PC-3 (cell line): ENCODE measurements around the gene VSX1. TPM values are rescaled to one million over a fixed set of nuclear protein-coding genes. Genes with fewer than 3 reads are reported as not detected.

Experiments
- ATAC-seq: fragments of 200-7000 bp; cut with Tn5 transposase; 2 replicates; pipeline ENCODE4 v1.9.1; 2020; ENCODE audit warnings: mild to moderate bottlenecking, moderate library complexity
- BruUV-seq: library from RNA; stranded (reverse); fragments of 400-500 nt; replicated peaks from 2 replicates; lab custom pipeline; 2021; lab: Mats Ljungman, UMichigan
- CTCF ChIA-PET: fragments of 300-600 bp; sonication (Branson Sonifier 250); formaldehyde crosslinking; loops from one replicate; lab custom pipeline; 2022; ENCODE audit warnings: antibody characterized with exemption; lab: Charles Lee
- POLR2A ChIA-PET: fragments of 300-600 bp; sonication (Branson Sonifier 250); formaldehyde crosslinking; loops from one replicate; lab custom pipeline; 2022; ENCODE audit warnings: antibody characterized with exemption; ENCODE audit not compliant: unreplicated experiment; lab: Charles Lee
- DNase-seq: peaks from one replicate; pipeline ENCODE4 v3.0.0-alpha.2; 2015
- H2AFZ ChIP-seq: fragments of 300-600 bp; sonication (generic); 2 replicates; pipeline ENCODE4 v1.6.0; 2016; ENCODE audit warnings: antibody characterized with exemption, low read length
- H3F3A ChIP-seq: fragments of 300-600 bp; sonication (generic); one replicate; pipeline ENCODE4 v1.6.0; 2017; ENCODE audit warnings: antibody characterized with exemption, low read length, control low read depth, mild to moderate bottlenecking; ENCODE audit not compliant: unreplicated experiment
- H3K27ac ChIP-seq: fragments of 300-600 bp; sonication (generic); 2 replicates; pipeline ENCODE4 v1.5.1; 2016; ENCODE audit warnings: mild to moderate bottlenecking, low read length
- H3K27me3 ChIP-seq: fragments of 300-600 bp; sonication (generic); 2 replicates; pipeline ENCODE4 v1.6.1; 2016; ENCODE audit warnings: low read length, mixed read lengths
- H3K36me3 ChIP-seq: fragments of 300-600 bp; sonication (generic); 2 replicates; pipeline ENCODE4 v1.6.1; 2016; ENCODE audit warnings: low read depth, mixed run types, low read length, mixed read lengths
- H3K4me1 ChIP-seq: fragments of 300-600 bp; sonication (generic); 2 replicates; pipeline ENCODE4 v1.5.1; 2016; ENCODE audit warnings: low read length; ENCODE audit not compliant: insufficient read depth
- H3K4me2 ChIP-seq: fragments of 300-600 bp; sonication (generic); 2 replicates; pipeline ENCODE4 v1.6.0; 2016; ENCODE audit warnings: low read length
- H3K4me3 ChIP-seq: fragments of 300-600 bp; sonication (generic); 2 replicates; pipeline ENCODE4 v1.5.1; 2016; ENCODE audit warnings: mild to moderate bottlenecking, low read length, mixed read lengths
- H3K79me2 ChIP-seq: fragments of 300-600 bp; sonication (generic); 2 replicates; pipeline ENCODE4 v1.6.1; 2017; ENCODE audit warnings: low read length, mixed read lengths
- H3K9ac ChIP-seq: fragments of 300-600 bp; sonication (generic); 2 replicates; pipeline ENCODE4 v1.6.0; 2016; ENCODE audit warnings: mild to moderate bottlenecking, low read length
- H3K9me2 ChIP-seq: fragments of 300-600 bp; sonication (generic); replicated peaks from 2 replicates; pipeline ENCODE4 v1.6.1; 2016; ENCODE audit warnings: mixed run types, low read length, mixed read lengths
- H3K9me3 ChIP-seq: fragments of 300-600 bp; sonication (generic); 2 replicates; pipeline ENCODE4 v1.6.1; 2016; ENCODE audit warnings: low read length, mixed read lengths
- H4K20me1 ChIP-seq: fragments of 300-600 bp; sonication (generic); 2 replicates; pipeline ENCODE4 v1.6.1; 2016; ENCODE audit warnings: low read length, mixed read lengths
- EZH2 ChIP-seq: fragments of 300-600 bp; sonication (generic); IDR thresholded peaks from one replicate; pipeline ENCODE4 v1.6.1; 2017; ENCODE audit warnings: antibody characterized with exemption, mild to moderate bottlenecking, low read length; ENCODE audit not compliant: unreplicated experiment
- EZH2phosphoT487 ChIP-seq: fragments of 300-600 bp; sonication (generic); IDR thresholded peaks from 2 replicates; pipeline ENCODE4 v1.6.1; 2018; ENCODE audit warnings: mild to moderate bottlenecking, antibody characterized with exemption, low read length, borderline replicate concordance
- intact Hi-C: fragments of 100-400 bp; cut with micrococcal nuclease; formaldehyde crosslinking; loops from 2 replicates; pipeline ENCODE4 v1.9.0; 2023
- total RNA-seq: library from RNA; depleted of rRNA; stranded (reverse); fragments of >200 nt; gene quantifications from 2 replicates; pipeline ENCODE4 v1.2.3, GENCODE V29; 2014
- TF ChIP-seq, protein P1 (sequence below): fragments of 300-600 bp; sonication (generic); conservative IDR thresholded peaks from 2 replicates; pipeline ENCODE4 v1.5.1; 2017; ENCODE audit warnings: antibody characterized with exemption, low read depth, mild to moderate bottlenecking, low read length

VSX1 gene
- total RNA-seq, 1 experiment from 2014 or later = not detected

DNA sequence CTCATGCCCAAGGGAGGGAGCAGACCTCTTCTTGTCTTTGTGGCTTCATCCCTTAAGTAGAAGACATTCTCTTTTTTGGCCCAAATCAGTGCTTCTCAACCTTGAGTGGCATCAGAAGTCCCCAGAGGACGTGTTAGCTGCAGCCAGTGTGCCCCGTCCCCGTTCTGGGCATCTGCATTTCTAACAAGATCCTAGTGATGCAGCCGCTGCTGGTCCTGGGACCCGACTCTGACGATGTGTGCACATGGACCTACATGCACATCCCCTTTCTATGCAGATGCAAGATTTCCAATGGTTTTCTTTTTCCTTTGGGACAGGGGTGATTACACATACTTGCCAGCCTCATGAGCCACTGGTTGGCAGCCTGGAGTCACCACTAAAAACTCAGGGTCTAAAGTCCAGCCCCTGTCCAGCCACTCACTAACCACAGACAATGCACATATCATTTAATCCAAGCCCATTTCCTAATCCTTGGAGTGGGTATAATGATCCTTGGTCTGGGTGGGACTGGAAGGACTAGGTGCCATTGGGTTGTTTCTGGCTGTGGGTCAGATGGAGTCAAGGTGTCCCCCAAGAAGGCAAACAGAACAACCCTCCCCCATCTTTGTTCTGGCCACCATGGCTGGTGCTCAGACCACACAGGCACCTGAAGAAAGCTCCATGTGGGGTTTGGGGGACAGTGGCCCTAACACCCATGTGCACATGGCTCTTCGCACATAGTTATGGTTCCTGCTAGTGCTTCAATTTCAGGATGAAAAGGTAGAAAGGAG is 30.4 kb downstream of the VSX1 start:
- TF ChIP-seq, protein P1, sequence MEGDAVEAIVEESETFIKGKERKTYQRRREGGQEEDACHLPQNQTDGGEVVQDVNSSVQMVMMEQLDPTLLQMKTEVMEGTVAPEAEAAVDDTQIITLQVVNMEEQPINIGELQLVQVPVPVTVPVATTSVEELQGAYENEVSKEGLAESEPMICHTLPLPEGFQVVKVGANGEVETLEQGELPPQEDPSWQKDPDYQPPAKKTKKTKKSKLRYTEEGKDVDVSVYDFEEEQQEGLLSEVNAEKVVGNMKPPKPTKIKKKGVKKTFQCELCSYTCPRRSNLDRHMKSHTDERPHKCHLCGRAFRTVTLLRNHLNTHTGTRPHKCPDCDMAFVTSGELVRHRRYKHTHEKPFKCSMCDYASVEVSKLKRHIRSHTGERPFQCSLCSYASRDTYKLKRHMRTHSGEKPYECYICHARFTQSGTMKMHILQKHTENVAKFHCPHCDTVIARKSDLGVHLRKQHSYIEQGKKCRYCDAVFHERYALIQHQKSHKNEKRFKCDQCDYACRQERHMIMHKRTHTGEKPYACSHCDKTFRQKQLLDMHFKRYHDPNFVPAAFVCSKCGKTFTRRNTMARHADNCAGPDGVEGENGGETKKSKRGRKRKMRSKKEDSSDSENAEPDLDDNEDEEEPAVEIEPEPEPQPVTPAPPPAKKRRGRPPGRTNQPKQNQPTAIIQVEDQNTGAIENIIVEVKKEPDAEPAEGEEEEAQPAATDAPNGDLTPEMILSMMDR = no peak
- TF ChIP-seq EZH2phosphoT487 (no peak), EZH2 (no peak)
- no peak for ATAC-seq
- H3K36me3 ChIP-seq = no peaks in the 10 kb centered on the region
- H3K4me2 ChIP-seq = no peak overlapping the region
- intact Hi-C loops = no loop called here
- no TSS peak for BruUV-seq
- H2AFZ ChIP-seq = no peak overlapping the region
- H3K9me2 ChIP-seq = no peaks in the 10 kb centered on the region
- no peaks in the 10 kb centered on the region for H3F3A ChIP-seq
- DNase-seq = no peak
- H3K4me1 ChIP-seq = peaks cover 8% of the 10 kb centered on the region
- H3K4me3 ChIP-seq = no peak overlapping the region
- no peaks in the 10 kb centered on the region for H4K20me1 ChIP-seq
- no peaks in the 10 kb centered on the region for H3K27me3 ChIP-seq
- no peaks in the 10 kb centered on the region for H3K79me2 ChIP-seq
- CTCF ChIA-PET = no interaction called here
- POLR2A ChIA-PET = no interaction called here
- H3K9ac ChIP-seq = no peak overlapping the region
- H3K27ac ChIP-seq = no peak overlapping the region
- no peaks in the 10 kb centered on the region for H3K9me3 ChIP-seq

DNA sequence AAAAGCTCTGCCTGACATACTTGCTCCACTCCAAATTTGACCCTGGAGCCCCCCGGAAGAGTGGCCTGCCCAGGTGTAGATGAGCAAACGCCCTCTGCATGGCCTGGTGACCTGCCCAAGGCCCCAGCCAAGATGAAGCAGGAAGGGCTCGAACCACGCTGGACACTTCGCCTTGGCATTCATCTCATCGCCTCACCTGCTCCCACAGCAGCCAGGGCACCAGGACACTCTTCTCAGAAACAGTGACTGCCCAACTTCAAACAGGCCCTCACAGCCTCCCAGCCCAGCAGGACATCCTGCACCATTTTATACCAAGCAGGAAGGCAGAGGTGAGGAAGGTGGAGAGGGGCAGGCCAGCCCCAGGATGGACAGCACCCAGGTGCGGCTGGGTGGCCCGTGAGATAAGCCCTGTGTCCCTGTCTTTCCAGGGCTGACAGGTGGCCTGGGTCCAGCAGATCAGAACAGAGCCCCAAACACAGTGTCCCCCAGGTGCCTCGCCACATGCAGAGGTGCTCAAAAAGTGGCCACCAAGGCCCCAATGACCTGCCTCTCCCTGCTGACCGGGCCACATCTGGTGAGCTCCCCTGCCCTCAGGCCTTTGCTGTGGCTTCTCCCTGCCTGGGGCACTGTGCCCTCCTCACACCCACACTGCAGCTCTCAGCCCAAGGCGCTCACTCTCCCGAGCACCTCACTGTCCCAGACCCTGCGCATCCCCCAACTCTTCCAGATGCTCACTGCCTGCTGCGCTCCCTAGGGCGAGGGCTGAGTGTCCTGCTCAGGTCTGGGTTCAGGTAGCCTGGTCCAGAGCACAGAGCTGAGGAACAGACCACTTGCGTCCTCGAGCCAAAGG is 31.2 kb downstream of the VSX1 start:
- Histone ChIP-seq H3F3A (no peaks in the 10 kb centered on the region), H3K27ac (no peak overlapping the region), H2AFZ (no peak overlapping the region), H3K4me1 (no peaks in the 10 kb centered on the region), H3K36me3 (no peaks in the 10 kb centered on the region), H3K4me3 (no peak overlapping the region), H3K27me3 (no peaks in the 10 kb centered on the region), H3K9ac (no peak overlapping the region), H3K9me2 (no peaks in the 10 kb centered on the region), H3K79me2 (no peaks in the 10 kb centered on the region), H3K9me3 (no peaks in the 10 kb centered on the region), H4K20me1 (no peaks in the 10 kb centered on the region), H3K4me2 (no peak overlapping the region)
- intact Hi-C loops = no loop called here
- POLR2A ChIA-PET = no interaction called here
- ATAC-seq (no peak), DNase-seq (no peak)
- BruUV-seq = no TSS peak
- TF ChIP-seq EZH2phosphoT487 = no peak
- no peak for TF ChIP-seq EZH2
- TF ChIP-seq, protein P1 = no peak
- CTCF ChIA-PET = no interaction called here

DNA sequence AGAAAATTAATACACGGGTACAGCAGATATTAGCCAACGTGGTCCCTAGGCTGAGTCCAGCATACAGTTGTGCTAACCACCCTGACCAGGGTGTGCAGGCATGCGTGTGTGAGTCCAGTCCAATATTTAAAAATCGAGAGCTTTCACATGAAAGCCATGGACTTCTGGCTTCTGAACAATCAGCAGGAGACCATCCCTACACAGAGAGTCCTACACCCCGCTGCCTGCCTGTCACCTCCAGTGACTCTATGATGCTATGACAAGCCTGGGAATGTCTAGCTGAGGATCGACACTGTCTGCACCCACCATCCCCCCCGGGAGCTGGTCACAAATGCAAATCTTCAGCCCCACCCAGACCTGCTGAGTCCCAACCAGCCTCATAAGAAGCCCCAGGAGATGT is 31.9 kb downstream of the VSX1 start:
- no peaks in the 10 kb centered on the region for H3K9me3 ChIP-seq
- intact Hi-C loops = no loop called here
- no peaks in the 10 kb centered on the region for H3K4me1 ChIP-seq
- no peak overlapping the region for H3K9ac ChIP-seq
- BruUV-seq = no TSS peak
- no peaks in the 10 kb centered on the region for H3F3A ChIP-seq
- no peak overlapping the region for H3K27ac ChIP-seq
- no peak for TF ChIP-seq EZH2phosphoT487
- TF ChIP-seq EZH2 = no peak
- TF ChIP-seq, protein P1 = no peak
- no peak overlapping the region for H3K4me2 ChIP-seq
- H3K27me3 ChIP-seq = no peaks in the 10 kb centered on the region
- no peak overlapping the region for H2AFZ ChIP-seq
- H3K79me2 ChIP-seq = no peaks in the 10 kb centered on the region
- DNase-seq (no peak), ATAC-seq (no peak)
- no peak overlapping the region for H3K4me3 ChIP-seq
- POLR2A ChIA-PET = no interaction called here
- CTCF ChIA-PET = no interaction called here
- no peaks in the 10 kb centered on the region for H4K20me1 ChIP-seq
- no peaks in the 10 kb centered on the region for H3K9me2 ChIP-seq
- no peaks in the 10 kb centered on the region for H3K36me3 ChIP-seq
